Bronchial epithelial cell (primary cell): ENCODE data around the gene IL21R. TPM values are rescaled to one million over a fixed set of nuclear protein-coding genes. Genes with fewer than 3 reads are reported as not detected.

Experiments used
- DNase-seq: peaks from one replicate; pipeline ENCODE4 v3.0.0-alpha.2; 2010; ENCODE audit warnings: low read depth
- FAIRE-seq: peaks from 2 replicates; lab custom pipeline; 2011; peaks lifted over from hg19 to GRCh38; lab: Jason Lieb, UNC
- H3K27me3 ChIP-seq: 2 replicates; pipeline ENCODE4 v1.5.1; 2011; ENCODE audit warnings: low read length; ENCODE audit not compliant: control insufficient read depth, insufficient read depth
- H3K36me3 ChIP-seq: 2 replicates; pipeline ENCODE4 v1.5.1; 2011; ENCODE audit warnings: low read length; ENCODE audit not compliant: control insufficient read depth, insufficient read depth
- H3K4me3 ChIP-seq: 2 replicates; pipeline ENCODE4 v1.5.1; 2011; ENCODE audit warnings: mild to moderate bottlenecking, low read depth, low read length, control low read depth
- total RNA-seq: library from RNA; depleted of rRNA; stranded (reverse); fragments of >200 nt; gene quantifications from 2 replicates; pipeline ENCODE4 v1.2.1, GENCODE V29; 2014
- TF ChIP-seq, protein P1 (sequence below): IDR thresholded peaks from 2 replicates; pipeline ENCODE4 v1.5.1; 2011; ENCODE audit warnings: mild to moderate bottlenecking, moderate library complexity, low read length, control low read depth, inconsistent platforms; ENCODE audit not compliant: insufficient read depth, severe bottlenecking

Gene IL21R
- total RNA-seq, 1 donor from 2014 or later, result not detected

GRCh38 chr16:27491894-27492587 is 90.1 kb downstream of the IL21R start:
- Histone ChIP-seq H3K36me3 (peaks cover 35% of the 10 kb centered on the region), H3K4me3 (no peak overlapping the region), H3K27me3 (no peaks in the 10 kb centered on the region)
- FAIRE-seq (no peak), DNase-seq (peak; percentile 15)
- TF ChIP-seq, protein P1, sequence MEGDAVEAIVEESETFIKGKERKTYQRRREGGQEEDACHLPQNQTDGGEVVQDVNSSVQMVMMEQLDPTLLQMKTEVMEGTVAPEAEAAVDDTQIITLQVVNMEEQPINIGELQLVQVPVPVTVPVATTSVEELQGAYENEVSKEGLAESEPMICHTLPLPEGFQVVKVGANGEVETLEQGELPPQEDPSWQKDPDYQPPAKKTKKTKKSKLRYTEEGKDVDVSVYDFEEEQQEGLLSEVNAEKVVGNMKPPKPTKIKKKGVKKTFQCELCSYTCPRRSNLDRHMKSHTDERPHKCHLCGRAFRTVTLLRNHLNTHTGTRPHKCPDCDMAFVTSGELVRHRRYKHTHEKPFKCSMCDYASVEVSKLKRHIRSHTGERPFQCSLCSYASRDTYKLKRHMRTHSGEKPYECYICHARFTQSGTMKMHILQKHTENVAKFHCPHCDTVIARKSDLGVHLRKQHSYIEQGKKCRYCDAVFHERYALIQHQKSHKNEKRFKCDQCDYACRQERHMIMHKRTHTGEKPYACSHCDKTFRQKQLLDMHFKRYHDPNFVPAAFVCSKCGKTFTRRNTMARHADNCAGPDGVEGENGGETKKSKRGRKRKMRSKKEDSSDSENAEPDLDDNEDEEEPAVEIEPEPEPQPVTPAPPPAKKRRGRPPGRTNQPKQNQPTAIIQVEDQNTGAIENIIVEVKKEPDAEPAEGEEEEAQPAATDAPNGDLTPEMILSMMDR, result no peak

- peaks cover 35% of the 10 kb centered on the region for H3K36me3 ChIP-seq
- FAIRE-seq (no peak), DNase-seq (no peak)
- TF ChIP-seq, protein P1, result no peak
- no peaks in the 10 kb centered on the region for H3K27me3 ChIP-seq
- H3K4me3 ChIP-seq, result no peak overlapping the region
These were observed 90.6 kb downstream of the IL21R start for GRCh38 chr16:27492588-27492979.

- Histone ChIP-seq H3K4me3 (no peak overlapping the region), H3K27me3 (no peaks in the 10 kb centered on the region), H3K36me3 (peaks cover 29% of the 10 kb centered on the region)
- TF ChIP-seq, protein P1, result no peak
- FAIRE-seq (no peak), DNase-seq (no peak)
These were observed 93.2 kb downstream of the IL21R start for GRCh38 chr16:27495191-27495590.

DNA sequence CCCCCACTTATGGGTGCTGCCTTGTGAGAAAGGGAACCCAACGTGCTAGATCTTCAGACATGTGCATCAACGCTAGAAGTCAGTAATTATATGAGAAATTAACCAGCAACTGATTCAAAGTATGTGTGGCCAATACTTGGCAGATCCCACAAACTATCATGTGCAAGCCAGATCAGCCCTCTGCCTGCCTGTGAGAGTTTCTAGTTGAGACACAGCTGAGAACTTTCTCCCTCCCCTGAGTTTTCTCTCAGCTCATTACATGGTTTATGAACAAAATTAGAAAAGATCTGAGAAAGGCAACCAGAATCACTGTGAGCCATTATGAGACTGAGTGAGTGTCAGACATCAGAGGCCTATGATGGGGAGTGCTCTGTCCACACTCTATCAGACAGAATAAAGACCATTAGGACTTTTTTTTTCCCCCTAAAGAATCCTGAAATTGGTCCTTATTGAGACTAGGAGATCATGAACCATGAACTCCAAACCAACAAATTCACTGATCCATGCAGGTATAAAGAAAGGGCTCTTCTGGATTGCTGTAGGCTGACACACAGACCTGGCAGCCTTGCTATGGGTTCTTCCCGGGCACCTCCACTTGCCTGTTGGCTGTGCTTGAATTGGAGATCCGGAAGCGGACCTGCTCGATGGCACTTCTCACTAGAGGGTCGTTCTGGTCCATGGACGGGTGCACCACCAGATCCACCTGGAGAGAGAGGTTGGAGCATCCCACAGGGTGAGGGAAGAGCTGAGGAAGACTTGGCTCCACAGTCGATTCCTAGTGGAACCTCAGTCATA is 96.3 kb downstream of the IL21R start:
- Histone ChIP-seq H3K36me3 (peaks cover 38% of the 10 kb centered on the region), H3K4me3 (no peak overlapping the region), H3K27me3 (no peaks in the 10 kb centered on the region)
- no peak for DNase-seq
- no peak for FAIRE-seq
- TF ChIP-seq, protein P1, result no peak

GRCh38 chr16:27498916-27499658 is 97.1 kb downstream of the IL21R start:
- Histone ChIP-seq H3K36me3 (peaks cover 40% of the 10 kb centered on the region), H3K4me3 (no peak overlapping the region), H3K27me3 (no peaks in the 10 kb centered on the region)
- no peak for DNase-seq
- TF ChIP-seq, protein P1, result no peak
- no peak for FAIRE-seq
